ENCODE results near the gene PSMD13.

- TF ChIP-seq CTCF (CRISPR knock-in tag; IDR thresholded peaks at IDR 0.05) (no peak), CEBPB (IDR thresholded peaks at IDR 0.05; ENCODE audit: borderline replicate concordance, low read depth, low read length) (no peak), ZNF747 (CRISPR knock-in tag; IDR thresholded peaks at IDR 0.05; ENCODE audit: borderline replicate concordance) (no peak), HOXA7 (CRISPR knock-in tag; IDR thresholded peaks at IDR 0.05) (no peak), CHD4 (IDR thresholded peaks at IDR 0.05; ENCODE audit: borderline replicate concordance, low read length) (no peak), EP300 (IDR thresholded peaks at IDR 0.05; ENCODE audit: low read depth in 2 of 2, low read length in 2 of 2) (no peak), EP300 (CRISPR knock-in tag; IDR thresholded peaks at IDR 0.05; ENCODE audit: borderline replicate concordance) (no peak)
Measured at GRCh38 chr11:298406-299065, 61.8 kb downstream of the PSMD13 start.

Measured in HepG2 (cell line).